Right lobe of liver (tissue), 6 donors: Measurements from ENCODE around the gene UGT1A8. TPM values are rescaled to one million over a fixed set of nuclear protein-coding genes. Genes with fewer than 3 reads are reported as not detected.
"Not testable (repeated sequence)": the region's sequence is repeated elsewhere in the genome, so short reads cannot be mapped to it uniquely, and the experiment has no call there.

Source experiments
- ATAC-seq, 4 donors: fragments of 200-7000 bp; cut with Tn5 transposase; one replicate each; pipeline ENCODE4 v1.9.1; 2020; ENCODE audit warnings: mild to moderate bottlenecking in 4 of 4, moderate library complexity in 4 of 4
- DNase-seq, 3 donors: peaks; one replicate each; pipeline ENCODE4 v3.0.0-alpha.2; 2020
- H3K27ac ChIP-seq, 3 donors: fragments of 200-600 bp; one replicate each; pipeline ENCODE4 v1.8.0; 2022
- H3K27me3 ChIP-seq, 2 donors: fragments of 200-600 bp; one replicate each; pipeline ENCODE4 v1.8.0; 2022
- H3K36me3 ChIP-seq, 4 donors: fragments of 200-600 bp; sonication (generic) in 1 of 4; one replicate each; pipeline versions ENCODE4 v1.5.1 to v1.8.0; 2017 to 2022; ENCODE audit warnings: control low read depth in 1 of 4
- H3K4me1 ChIP-seq, 4 donors: fragments of 200-600 bp; sonication (generic) in 1 of 4; one replicate each; pipeline versions ENCODE4 v1.5.1 to v1.8.0; 2017 to 2022; ENCODE audit warnings: control low read depth in 1 of 4
- H3K4me3 ChIP-seq, 3 donors: fragments of 200-600 bp; one replicate each; pipeline ENCODE4 v1.8.0; 2022
- H3K9me3 ChIP-seq, 4 donors: fragments of 200-600 bp; sonication (generic) in 1 of 4; one replicate each; pipeline versions ENCODE4 v1.5.1 to v1.8.0; 2017 to 2022; ENCODE audit warnings: control low read depth in 1 of 4
- POLR2A ChIP-seq: fragments of 450-650 bp; IDR thresholded peaks from one replicate; pipeline ENCODE4 v1.6.1; 2017; ENCODE audit warnings: antibody characterized with exemption, mild to moderate bottlenecking
- WGBS: methylation state at CpG from one replicate; pipeline ENCODE4 v1.1.6; 2018; ENCODE audit warnings: low coverage, low lambda C conversion rate; ENCODE audit not compliant: insufficient coverage; ENCODE audit errors: missing lambda C conversion rate; 5-methylcytosine and 5-hydroxymethylcytosine counted together
- intact Hi-C, 2 donors: fragments of 100-400 bp; cut with DNase I; formaldehyde crosslinking; loops; one replicate each; pipeline versions ENCODE4 v1.11.2 to v1.14.1; 2022
- total RNA-seq, 6 experiments: library from RNA; depleted of rRNA in 2 of 6; stranded (reverse); fragments of >200 nt in 2 of 6; fragmentation: NEBNext Ultra II Directional in 3 of 6; extraction: Animal tissue kit (Norgen Biotek cat#: 25700) in 3 of 6; gene quantifications; one replicate each; pipeline versions ENCODE4 v1.1.0 to v1.2.4, GENCODE V29; 2016 to 2023
- TF ChIP-seq, protein P1 (sequence below), 4 donors: fragments of 200-600 bp in 3 of 4; fragments of 450-650 bp in 1 of 4; IDR thresholded peaks; one replicate each; pipeline versions ENCODE4 v1.5.1 to v1.8.0; 2016 to 2022; ENCODE audit warnings: antibody characterized with exemption in 4 of 4, mild to moderate bottlenecking in 2 of 4
- donor health status: DM: no; HTN: yes; CAD: no.
- donor health status: DM: no; HTN: no; CAD: no.
- donor health status: DM: no; HTN: no; CAD: no.
- donor health status: DM: no; HTN: yes; CAD: no.
- donor health status: DM: no; HTN: yes; CAD: no.

Gene UGT1A8
- total RNA-seq, 6 experiments from 2014 or later: 0.51 to 3.8 (median 1.7) TPM

DNA sequence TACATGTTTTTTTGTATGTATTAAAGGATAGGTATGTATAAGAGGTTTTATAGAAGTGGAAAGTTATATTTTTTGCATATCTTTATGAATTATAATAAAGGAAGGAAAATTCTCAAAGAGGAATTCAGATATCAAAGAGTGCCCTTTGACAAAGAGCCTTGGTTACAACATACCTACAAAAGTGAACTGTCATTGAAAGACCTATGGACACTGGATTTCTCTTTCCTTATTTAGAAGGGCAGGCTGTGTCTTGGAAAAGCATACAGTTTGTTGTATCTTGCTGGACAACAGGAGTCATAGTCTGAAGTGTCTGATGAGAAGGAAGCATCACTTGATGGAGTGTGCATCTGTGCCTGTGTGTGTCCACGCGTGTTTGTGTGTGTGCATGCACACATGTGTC, 34.0 kb downstream of the UGT1A8 start:
- TF ChIP-seq, protein P1, sequence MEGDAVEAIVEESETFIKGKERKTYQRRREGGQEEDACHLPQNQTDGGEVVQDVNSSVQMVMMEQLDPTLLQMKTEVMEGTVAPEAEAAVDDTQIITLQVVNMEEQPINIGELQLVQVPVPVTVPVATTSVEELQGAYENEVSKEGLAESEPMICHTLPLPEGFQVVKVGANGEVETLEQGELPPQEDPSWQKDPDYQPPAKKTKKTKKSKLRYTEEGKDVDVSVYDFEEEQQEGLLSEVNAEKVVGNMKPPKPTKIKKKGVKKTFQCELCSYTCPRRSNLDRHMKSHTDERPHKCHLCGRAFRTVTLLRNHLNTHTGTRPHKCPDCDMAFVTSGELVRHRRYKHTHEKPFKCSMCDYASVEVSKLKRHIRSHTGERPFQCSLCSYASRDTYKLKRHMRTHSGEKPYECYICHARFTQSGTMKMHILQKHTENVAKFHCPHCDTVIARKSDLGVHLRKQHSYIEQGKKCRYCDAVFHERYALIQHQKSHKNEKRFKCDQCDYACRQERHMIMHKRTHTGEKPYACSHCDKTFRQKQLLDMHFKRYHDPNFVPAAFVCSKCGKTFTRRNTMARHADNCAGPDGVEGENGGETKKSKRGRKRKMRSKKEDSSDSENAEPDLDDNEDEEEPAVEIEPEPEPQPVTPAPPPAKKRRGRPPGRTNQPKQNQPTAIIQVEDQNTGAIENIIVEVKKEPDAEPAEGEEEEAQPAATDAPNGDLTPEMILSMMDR (IDR thresholded peaks at IDR 0.05): no peak
- TF ChIP-seq POLR2A: no peak
- ATAC-seq (no peak), DNase-seq (no peak)
- H3K4me1 ChIP-seq: no peaks in the 10 kb centered on the region
- no peaks in the 10 kb centered on the region for H3K27me3 ChIP-seq
- 72% methylated on average over 2 of the region's 2 CpGs for WGBS
- H3K36me3 ChIP-seq: no peaks in the 10 kb centered on the region
- intact Hi-C loops: no loop called here
- no peaks in the 10 kb centered on the region for H3K9me3 ChIP-seq
- no peak overlapping the region for H3K4me3 ChIP-seq
- H3K27ac ChIP-seq: no peak overlapping the region

DNA sequence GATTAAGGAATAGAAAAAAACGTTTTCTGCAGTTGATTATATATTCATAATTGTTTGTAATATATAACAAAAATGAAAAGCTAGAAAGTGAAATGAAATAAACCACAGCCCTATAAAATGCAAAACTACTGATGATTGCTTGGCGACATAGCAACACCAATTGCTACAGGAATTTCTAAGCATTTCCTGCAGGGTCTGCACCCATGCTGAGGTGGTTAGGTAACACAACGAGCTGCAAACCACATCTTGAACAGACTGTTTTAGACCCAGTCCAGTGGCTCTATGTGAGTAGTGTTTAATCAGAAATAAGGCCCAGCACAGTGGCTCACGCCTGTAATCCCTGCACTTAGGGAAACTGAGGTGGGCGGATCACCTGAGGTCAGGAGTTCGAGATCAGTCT, 37.1 kb downstream of the UGT1A8 start:
- Histone ChIP-seq H3K27ac (no peak overlapping the region), H3K9me3 (no peaks in the 10 kb centered on the region), H3K4me1 (peaks cover 0 to 19% (median 0%) of the 10 kb centered on the region in 4 donors), H3K27me3 (no peaks in the 10 kb centered on the region), H3K36me3 (no peaks in the 10 kb centered on the region), H3K4me3 (no peak overlapping the region)
- TF ChIP-seq POLR2A: no peak
- TF ChIP-seq, protein P1 (IDR thresholded peaks at IDR 0.05): no peak
- DNase-seq (no peak), ATAC-seq (no peak)
- 69% methylated on average over 6 of the region's 6 CpGs for WGBS
- intact Hi-C loops: no loop called here

DNA sequence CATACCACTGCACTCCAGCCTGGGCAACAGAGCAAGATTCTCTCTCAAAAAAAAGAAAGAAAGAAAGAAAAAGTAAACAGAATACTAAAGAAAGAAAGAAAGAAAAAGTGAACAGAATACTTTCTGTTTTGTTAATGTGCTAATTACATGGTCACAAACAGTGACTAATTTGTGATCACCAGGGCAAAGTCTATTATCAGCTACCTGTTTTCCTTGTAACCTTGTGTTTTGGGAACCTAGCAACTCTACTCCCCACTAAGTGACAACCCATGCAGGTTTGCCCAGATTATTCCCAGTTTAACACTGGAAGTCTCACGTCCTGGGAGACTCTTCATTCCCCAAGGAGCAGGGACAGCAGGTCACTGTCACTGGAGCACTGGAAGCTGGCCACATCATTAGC, 37.6 kb downstream of the UGT1A8 start:
- ATAC-seq (peak in 1 of 4 donors; percentile 82), DNase-seq (no peak)
- H3K36me3 ChIP-seq: no peaks in the 10 kb centered on the region
- H3K9me3 ChIP-seq: no peaks in the 10 kb centered on the region
- H3K4me1 ChIP-seq: peaks cover 0 to 19% (median 0%) of the 10 kb centered on the region in 4 donors
- no peak overlapping the region for H3K27ac ChIP-seq
- no peak overlapping the region for H3K4me3 ChIP-seq
- intact Hi-C loops: no loop called here
- TF ChIP-seq POLR2A: no peak
- TF ChIP-seq, protein P1 (IDR thresholded peaks at IDR 0.05): no peak
- WGBS: 80% methylated on average over 1 of the region's 1 CpG
- no peaks in the 10 kb centered on the region for H3K27me3 ChIP-seq

DNA sequence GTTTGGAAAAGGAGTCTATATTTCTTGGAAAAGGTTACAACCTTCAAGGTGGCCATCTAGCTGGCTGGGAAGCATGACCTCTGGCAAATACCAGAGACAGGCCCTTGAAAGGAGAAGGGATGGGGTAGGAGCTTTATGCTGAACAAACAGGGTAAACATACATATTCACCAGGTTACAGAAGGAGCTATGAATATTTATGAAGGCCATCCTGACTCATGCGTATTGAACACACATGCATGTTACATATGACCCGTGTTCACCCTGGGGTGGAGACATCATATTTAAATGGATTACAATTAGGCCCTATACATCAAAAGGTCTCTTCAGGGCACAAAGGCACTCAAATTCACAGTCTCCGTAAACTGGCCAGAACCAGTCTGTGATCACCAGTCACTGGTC, 38.5 kb downstream of the UGT1A8 start:
- ATAC-seq, H3K27ac ChIP-seq, H3K27me3 ChIP-seq, DNase-seq, H3K9me3 ChIP-seq, H3K36me3 ChIP-seq, intact Hi-C loops, H3K4me3 ChIP-seq: not testable (repeated sequence)
- 100% methylated on average over 3 of the region's 3 CpGs for WGBS
- H3K4me1 ChIP-seq: peaks cover 0 to 20% (median 0%) of the 10 kb centered on the region in 4 donors

GRCh38 chr2:233656443-233656842, 39.0 kb downstream of the UGT1A8 start:
- Histone ChIP-seq H3K36me3 (no peaks in the 10 kb centered on the region), H3K27me3 (no peaks in the 10 kb centered on the region), H3K9me3 (no peaks in the 10 kb centered on the region), H3K4me3 (no peak overlapping the region), H3K4me1 (peaks cover 0 to 25% (median 0%) of the 10 kb centered on the region in 4 donors), H3K27ac (no peak overlapping the region)
- TF ChIP-seq, protein P1 (IDR thresholded peaks at IDR 0.05): no peak
- TF ChIP-seq POLR2A: no peak
- 91% methylated on average over 9 of the region's 10 CpGs for WGBS
- intact Hi-C loops: no loop called here
- DNase-seq: no peak
- ATAC-seq: no peak
